Frontal cortex (tissue), 1 donor: Measurements from ENCODE around the gene NEU2. TPM values are rescaled to one million over a fixed set of nuclear protein-coding genes. Genes with fewer than 3 reads are reported as not detected.

Experiments used
- total RNA-seq: library from RNA; depleted of rRNA; stranded (reverse); fragments of >200 nt; gene quantifications from one replicate; pipeline ENCODE4 v1.2.3, GENCODE V29; 2014

NEU2 gene
- total RNA-seq, 1 donor from 2014 or later, result not detected

Other genes starting within 250 kb of the NEU2 start
- gene SNORC, start 162.4 kb upstream of the NEU2 start, total RNA-seq, result 2.4 TPM
- gene NGEF, start 19.4 kb upstream of the NEU2 start, total RNA-seq, result 50.1 TPM
- gene INPP5D, start 27.7 kb downstream of the NEU2 start, total RNA-seq, result 1.6 TPM
- gene ATG16L1, start 219.0 kb downstream of the NEU2 start, total RNA-seq, result 35.9 TPM